Calu3 (cell line): ENCODE data around the gene FMN1. TPM values are rescaled to one million over a fixed set of nuclear protein-coding genes. Genes with fewer than 3 reads are reported as not detected.

Experiments used
- BruUV-seq: library from RNA; stranded (reverse); fragments of 400-500 nt; replicated peaks from 2 replicates; lab custom pipeline; 2021; lab: Mats Ljungman, UMichigan
- CTCF ChIA-PET: fragments of 300-600 bp; sonication (Branson Sonifier 250); formaldehyde crosslinking; loops from one replicate; lab custom pipeline; 2022; ENCODE audit warnings: antibody characterized with exemption; lab: Charles Lee
- DNase-seq: peaks from one replicate; pipeline ENCODE4 v3.0.0; 2022
- H3K27ac Mint-ChIP-seq: one replicate; pipeline ENCODE4 v1.8.0; 2022; ENCODE audit warnings: mixed read lengths; ENCODE audit not compliant: unreplicated experiment
- H3K27me3 Mint-ChIP-seq: one replicate; pipeline ENCODE4 v1.8.0; 2022; ENCODE audit warnings: mixed read lengths; ENCODE audit not compliant: unreplicated experiment
- H3K36me3 Mint-ChIP-seq: one replicate; pipeline ENCODE4 v1.8.0; 2022; ENCODE audit warnings: mild to moderate bottlenecking, moderate library complexity, mixed read lengths; ENCODE audit not compliant: insufficient read depth, unreplicated experiment
- H3K4me1 Mint-ChIP-seq: one replicate; pipeline ENCODE4 v1.8.0; 2022; ENCODE audit warnings: mild to moderate bottlenecking, low read depth, mixed read lengths; ENCODE audit not compliant: unreplicated experiment
- H3K4me3 Mint-ChIP-seq: one replicate; pipeline ENCODE4 v1.8.0; 2022; ENCODE audit warnings: mild to moderate bottlenecking, low read depth, moderate library complexity, mixed read lengths; ENCODE audit not compliant: unreplicated experiment
- H3K9me3 Mint-ChIP-seq: one replicate; pipeline ENCODE4 v1.8.0; 2022; ENCODE audit warnings: low read depth, mixed read lengths; ENCODE audit not compliant: unreplicated experiment
- intact Hi-C: fragments of 100-400 bp; cut with micrococcal nuclease; formaldehyde crosslinking; loops from one replicate; pipeline ENCODE4 v1.10.0; 2022; ENCODE audit not compliant: unreplicated experiment
- total RNA-seq: library from RNA; stranded (reverse); gene quantifications from 2 replicates; pipeline ENCODE4 v1.2.3, GENCODE V29; 2022
- TF ChIP-seq, protein P1 (sequence below): fragments of 200-600 bp; IDR thresholded peaks from one replicate; pipeline ENCODE4 v1.8.0; 2022; ENCODE audit warnings: antibody characterized with exemption; ENCODE audit not compliant: unreplicated experiment

Gene FMN1
- total RNA-seq, 1 experiment from 2014 or later = 7.1 TPM

DNA sequence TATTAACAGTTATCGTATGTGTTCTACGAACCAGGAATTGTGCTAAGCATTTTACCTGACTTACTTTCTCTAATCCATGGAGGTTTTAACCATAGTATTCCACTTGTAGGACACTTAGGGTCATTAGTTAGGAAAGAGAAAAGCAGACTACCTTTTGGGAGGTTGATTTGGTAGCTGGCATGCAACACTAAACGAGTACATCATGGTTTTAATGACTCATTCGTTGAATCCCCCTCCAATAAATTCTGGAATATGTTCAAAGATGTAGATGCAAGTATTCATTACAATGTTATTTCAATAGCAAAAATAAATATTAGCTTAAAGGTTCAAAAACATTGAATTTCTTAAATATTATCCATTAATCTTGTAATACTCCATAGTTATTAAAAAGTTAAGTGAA, 162.5 kb downstream of the FMN1 start:
- no peaks in the 10 kb centered on the region for H3K4me1 Mint-ChIP-seq
- H3K27me3 Mint-ChIP-seq = no peaks in the 10 kb centered on the region
- H3K9me3 Mint-ChIP-seq = no peaks in the 10 kb centered on the region
- CTCF ChIA-PET = no interaction called here
- intact Hi-C loops = no loop called here
- TF ChIP-seq, protein P1, sequence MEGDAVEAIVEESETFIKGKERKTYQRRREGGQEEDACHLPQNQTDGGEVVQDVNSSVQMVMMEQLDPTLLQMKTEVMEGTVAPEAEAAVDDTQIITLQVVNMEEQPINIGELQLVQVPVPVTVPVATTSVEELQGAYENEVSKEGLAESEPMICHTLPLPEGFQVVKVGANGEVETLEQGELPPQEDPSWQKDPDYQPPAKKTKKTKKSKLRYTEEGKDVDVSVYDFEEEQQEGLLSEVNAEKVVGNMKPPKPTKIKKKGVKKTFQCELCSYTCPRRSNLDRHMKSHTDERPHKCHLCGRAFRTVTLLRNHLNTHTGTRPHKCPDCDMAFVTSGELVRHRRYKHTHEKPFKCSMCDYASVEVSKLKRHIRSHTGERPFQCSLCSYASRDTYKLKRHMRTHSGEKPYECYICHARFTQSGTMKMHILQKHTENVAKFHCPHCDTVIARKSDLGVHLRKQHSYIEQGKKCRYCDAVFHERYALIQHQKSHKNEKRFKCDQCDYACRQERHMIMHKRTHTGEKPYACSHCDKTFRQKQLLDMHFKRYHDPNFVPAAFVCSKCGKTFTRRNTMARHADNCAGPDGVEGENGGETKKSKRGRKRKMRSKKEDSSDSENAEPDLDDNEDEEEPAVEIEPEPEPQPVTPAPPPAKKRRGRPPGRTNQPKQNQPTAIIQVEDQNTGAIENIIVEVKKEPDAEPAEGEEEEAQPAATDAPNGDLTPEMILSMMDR = no peak
- no peak overlapping the region for H3K4me3 Mint-ChIP-seq
- H3K36me3 Mint-ChIP-seq = no peaks in the 10 kb centered on the region
- no peak overlapping the region for H3K27ac Mint-ChIP-seq
- DNase-seq = no peak
- BruUV-seq = no TSS peak

DNA sequence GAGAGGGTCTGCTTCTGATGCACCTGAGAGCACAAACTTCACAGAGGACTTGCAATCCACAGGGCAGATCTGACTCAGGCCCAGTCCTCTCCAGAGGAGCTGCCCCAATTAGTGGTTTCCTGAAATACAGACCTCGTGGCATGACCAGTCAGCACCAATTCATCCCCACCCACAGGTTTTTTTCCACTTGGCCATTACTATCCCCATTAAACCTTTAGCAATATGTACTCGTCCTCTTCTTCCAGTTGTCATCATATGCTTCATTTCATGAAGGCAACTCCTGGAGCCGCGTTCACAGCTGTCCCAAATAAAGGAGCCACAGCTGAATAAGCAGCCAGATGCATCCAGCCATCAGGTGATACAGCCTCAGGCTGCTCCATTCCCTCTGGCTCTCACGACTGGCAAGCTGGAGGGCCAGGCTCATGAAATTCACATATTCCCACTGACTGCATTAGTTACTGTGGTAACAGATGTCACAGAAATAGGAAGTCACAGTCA, 163.1 kb downstream of the FMN1 start:
- Mint-ChIP-seq H3K27me3 (no peaks in the 10 kb centered on the region), H3K4me1 (no peaks in the 10 kb centered on the region), H3K9me3 (no peaks in the 10 kb centered on the region), H3K36me3 (no peaks in the 10 kb centered on the region), H3K27ac (no peak overlapping the region), H3K4me3 (no peak overlapping the region)
- TF ChIP-seq, protein P1 = no peak
- CTCF ChIA-PET = no interaction called here
- BruUV-seq = no TSS peak
- intact Hi-C loops = no loop called here
- no peak for DNase-seq

DNA sequence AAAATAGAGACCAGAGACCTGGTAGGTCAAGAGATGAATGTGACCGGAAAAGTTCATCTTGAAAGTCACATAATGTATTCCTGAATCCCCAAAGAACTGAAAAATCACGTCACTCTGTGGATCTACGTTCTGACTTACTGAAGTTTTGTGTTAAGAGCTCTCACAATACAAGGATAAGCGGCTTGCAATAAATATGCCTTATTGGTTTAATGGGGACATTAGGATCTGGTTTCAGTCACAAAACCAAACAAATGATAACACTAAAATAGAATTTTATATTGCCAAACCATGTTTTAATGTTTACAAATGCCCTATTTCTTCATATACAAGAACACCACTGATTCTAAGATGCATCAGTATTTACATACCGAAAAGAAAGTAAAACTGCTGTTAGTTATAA, 164.2 kb downstream of the FMN1 start:
- intact Hi-C loops = no loop called here
- no TSS peak for BruUV-seq
- Mint-ChIP-seq H3K4me1 (no peaks in the 10 kb centered on the region), H3K27ac (no peak overlapping the region), H3K27me3 (no peaks in the 10 kb centered on the region), H3K9me3 (no peaks in the 10 kb centered on the region), H3K4me3 (no peak overlapping the region), H3K36me3 (no peaks in the 10 kb centered on the region)
- CTCF ChIA-PET = no interaction called here
- TF ChIP-seq, protein P1 = no peak
- no peak for DNase-seq

DNA sequence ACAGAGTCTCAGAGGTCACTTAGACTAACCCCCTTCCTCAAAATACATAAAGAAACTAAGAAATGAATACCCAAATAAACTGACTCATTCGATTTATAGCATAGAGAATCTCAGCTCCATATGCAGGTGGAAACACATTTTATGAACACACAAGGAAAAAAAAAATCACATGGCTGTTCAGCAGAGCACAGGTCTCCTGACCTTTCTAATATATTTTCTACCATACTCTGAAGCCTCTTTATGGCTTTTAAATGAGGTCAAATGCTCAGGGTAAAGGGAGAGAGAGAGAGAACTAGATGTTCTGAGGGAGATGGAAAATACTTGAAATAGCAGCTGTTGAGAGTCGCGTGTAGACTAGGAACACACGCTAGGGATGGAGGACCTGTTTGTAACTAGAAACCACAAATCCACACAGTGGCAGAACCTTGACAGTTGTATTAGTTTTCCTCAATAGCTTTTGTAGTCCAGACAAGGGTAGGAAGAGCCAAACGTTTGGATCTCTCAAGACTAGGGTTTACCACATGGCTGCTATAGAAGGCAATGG, 165.3 kb downstream of the FMN1 start:
- CTCF ChIA-PET = no interaction called here
- no peaks in the 10 kb centered on the region for H3K9me3 Mint-ChIP-seq
- H3K27me3 Mint-ChIP-seq = no peaks in the 10 kb centered on the region
- intact Hi-C loops = loop anchor here (2.0 kb wide), 1 partner anchor 36 kb away; no protein-coding TSS in a partner anchor
- no peak overlapping the region for H3K27ac Mint-ChIP-seq
- TF ChIP-seq, protein P1 = no peak
- H3K36me3 Mint-ChIP-seq = no peaks in the 10 kb centered on the region
- BruUV-seq = no TSS peak
- no peaks in the 10 kb centered on the region for H3K4me1 Mint-ChIP-seq
- no peak for DNase-seq
- no peak overlapping the region for H3K4me3 Mint-ChIP-seq
